NCI-H2171 treated with DMSO at 0.1 percent for 48 hours (cell line): Measurements from ENCODE around the gene SLC24A3.

Source experiments
- DNase-seq: peaks from one replicate; lab custom pipeline; 2025; lab: John Stamatoyannopoulos, UW

Gene SLC24A3

DNA sequence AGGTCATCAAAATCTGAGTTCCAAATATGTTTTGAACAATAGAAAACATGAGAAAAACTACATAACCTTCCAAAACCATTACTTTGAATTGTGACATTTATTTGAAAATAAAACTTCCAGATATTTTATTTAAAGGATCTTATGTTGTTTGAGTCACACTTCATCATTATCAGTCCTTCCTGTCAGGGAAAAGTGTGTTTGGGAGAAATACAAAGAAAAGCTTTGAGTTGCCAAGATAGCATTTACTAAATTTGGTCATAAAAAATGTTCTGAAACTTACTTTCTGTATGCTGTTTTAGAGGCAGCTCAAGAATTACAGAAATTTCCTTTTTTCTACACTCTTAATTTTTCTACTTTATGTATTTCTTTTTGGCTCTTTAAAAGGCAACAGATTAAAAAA lies 337.5 kb downstream of the SLC24A3 start:
- no peak for DNase-seq

DNA sequence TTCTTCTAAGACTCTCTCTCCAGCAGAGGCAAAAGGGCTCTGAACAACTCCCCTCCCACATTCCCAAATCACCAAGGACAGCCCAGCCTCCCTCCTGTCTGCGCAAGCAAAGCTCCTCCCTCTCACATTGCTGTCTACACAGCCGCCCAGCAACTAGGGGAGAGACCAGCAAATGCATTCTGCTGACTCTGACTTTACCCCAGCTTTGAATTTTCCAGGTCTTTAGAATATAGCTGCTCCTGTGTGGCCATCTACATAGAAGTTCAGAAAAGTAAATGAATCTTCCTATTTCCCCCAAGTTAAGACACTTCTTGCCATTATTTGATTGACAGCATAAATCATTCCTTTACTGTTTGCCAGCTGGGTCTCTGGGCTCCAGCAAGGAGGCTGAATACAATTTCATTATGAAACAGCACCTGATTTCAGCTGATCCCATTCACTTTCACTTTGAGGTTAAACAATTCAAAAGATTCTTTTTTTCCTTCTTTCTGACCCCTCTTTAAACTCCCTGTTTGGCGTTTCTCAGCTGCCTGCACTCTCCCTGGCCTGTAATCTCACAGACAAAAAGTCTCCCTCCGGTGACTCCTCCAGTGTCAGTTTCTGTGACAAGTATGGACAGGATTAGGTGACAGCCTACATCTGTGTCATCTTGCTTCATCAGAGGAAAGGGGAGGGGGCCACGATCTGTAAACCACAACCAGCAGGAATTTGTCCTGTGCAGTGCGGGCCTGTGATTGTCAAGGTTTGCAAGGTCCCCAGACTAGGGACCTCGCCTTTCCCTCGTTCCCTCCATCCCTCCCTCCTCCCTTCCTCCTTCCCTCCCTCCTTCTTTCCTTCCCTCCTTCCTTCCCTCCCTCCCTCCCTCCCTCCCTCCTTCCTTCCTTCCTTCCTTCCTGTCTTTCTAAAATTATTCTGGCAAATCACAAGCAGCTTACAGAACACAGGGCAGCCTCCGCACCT lies 340.1 kb downstream of the SLC24A3 start:
- peak; percentile 76 for DNase-seq

DNA sequence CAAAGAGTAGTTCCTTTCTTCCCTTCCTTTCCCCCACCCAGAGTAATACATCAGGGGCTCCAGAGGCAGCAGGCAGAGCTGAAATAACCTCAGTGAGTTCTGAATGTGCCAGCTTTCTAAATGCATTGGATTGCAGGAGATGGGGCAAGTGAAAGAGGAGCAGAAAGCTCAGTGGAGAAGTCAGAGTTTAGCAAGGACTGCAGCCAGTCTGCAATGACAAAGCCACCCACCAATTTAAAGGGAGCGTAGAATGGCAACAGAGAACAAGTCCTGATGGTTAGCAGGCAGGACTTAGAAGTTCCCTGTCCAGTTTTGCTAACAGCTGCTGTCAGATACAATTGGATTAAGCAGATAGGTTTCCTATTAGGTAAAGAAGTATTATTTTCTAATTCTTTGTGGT lies 342.2 kb downstream of the SLC24A3 start:
- no peak for DNase-seq

DNA sequence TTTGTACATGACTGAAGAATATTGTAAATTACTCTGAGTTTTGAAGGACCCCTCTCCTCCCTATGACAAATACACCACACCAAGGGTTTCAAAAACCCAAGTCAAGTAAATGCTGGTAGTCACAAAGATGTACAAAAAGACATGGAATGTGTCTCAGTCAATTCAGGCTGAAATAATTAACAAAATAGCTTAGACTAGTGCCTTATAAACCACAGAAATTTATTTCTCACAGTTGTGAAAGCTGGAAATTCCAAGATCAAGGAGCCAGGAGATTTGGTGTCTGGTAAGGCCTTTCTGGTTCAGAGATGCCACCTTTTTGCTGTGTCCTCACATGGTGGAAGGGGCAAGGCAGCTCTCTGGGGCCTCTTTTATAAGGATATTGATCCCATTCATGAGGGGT lies 343.3 kb downstream of the SLC24A3 start:
- no peak for DNase-seq

DNA sequence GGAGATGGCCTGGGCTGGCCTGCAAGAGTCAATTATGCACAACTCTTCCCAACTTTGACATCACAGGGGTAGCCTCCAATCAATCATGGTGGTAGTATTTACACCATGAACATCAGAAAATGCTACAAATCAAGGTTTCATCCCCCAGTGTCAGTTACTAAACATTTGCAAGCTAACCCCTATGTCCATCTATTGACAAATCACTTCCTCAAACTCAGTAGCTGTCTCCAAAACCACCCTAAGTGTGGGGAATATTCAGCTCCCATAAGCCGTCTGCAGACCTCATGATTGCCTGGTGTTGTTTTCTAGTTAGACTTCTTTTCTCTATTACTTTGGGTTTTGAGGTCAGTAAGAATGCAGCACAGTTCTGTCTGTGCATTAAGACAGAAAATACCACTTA lies 344.8 kb downstream of the SLC24A3 start:
- no peak for DNase-seq

DNA sequence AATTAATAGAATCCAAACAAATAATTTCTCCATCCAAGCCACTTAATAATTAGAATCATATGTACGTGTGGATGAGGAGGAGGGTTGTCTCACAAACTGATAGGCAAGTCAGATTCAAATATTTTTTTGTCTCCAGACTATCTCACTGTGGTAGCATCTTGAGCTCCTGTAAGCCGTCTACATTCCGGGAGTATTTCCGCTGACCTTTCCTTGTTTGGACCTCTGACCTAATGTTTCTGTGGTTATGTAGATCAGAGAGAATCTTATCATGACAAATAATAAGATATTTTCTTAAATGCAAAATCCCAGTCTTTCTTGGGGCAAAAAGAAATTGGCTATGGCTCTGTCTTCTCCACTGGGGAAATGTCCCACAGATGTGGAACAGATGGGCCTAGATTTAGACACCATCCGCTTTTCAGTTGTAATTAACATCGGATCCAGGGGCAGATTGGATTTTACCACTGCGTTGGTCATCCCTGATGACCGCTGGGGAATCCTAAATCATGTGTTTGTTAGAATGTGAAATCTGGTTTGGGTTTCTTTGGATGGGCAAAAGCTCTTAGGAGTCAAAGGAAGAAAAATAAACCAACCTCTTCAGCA lies 348.5 kb downstream of the SLC24A3 start:
- DNase-seq: peak; percentile 25

DNA sequence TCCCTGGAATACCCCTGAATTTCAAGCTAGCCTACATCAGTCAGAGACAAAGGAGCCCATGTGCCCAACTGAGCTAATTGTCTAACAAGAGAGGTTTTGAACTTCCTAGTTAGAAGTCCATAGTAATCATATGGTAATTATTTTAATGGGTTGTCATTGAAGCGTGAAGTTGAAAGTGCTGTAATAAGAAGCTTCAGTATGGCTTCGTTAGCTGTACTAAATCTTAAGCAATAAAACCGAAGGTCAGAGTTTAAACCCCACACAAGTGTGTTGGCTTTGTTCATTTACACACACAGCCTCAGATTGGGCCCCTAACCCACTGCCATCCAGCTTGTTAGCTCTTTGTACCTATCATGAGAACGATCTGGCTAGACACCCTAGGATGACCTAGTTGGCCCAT lies 350.0 kb downstream of the SLC24A3 start:
- peak; percentile 26 for DNase-seq

DNA sequence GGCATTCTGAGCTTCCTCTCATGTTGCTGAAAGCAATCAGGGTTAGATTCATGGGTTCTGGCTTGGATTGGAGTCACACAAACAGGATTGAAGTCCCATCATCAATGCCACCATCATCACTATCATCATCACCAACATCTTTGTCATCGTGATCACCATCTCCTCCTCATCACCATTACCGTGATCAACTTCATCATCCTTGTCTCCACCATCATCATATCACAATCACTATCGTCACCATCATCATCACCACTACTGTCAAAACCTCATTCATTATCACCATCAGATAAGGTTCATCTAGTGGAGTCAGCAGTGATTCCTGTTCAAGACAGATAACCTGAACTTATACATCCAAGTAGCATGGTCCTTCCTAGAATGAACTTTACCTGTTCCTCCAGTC lies 351.8 kb downstream of the SLC24A3 start:
- no peak for DNase-seq

DNA sequence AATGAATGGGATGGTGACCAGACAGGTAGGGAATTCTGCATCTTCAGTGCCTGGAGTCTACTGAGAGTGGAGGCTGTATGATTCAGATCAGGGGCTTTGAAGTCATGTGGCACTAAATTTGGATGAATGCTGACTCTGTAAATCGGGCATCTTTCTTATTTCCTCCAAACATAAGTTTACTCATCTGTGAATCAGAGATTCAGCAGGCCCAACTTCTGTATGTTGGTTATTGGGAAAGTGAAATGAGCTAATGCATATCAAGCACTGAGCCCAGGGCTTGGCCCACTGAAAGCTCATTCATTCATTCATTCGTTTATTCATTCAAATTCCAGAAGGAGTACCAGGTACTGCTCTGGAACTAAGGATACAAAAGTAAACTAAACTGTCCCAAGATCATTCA lies 353.3 kb downstream of the SLC24A3 start:
- no peak for DNase-seq

DNA sequence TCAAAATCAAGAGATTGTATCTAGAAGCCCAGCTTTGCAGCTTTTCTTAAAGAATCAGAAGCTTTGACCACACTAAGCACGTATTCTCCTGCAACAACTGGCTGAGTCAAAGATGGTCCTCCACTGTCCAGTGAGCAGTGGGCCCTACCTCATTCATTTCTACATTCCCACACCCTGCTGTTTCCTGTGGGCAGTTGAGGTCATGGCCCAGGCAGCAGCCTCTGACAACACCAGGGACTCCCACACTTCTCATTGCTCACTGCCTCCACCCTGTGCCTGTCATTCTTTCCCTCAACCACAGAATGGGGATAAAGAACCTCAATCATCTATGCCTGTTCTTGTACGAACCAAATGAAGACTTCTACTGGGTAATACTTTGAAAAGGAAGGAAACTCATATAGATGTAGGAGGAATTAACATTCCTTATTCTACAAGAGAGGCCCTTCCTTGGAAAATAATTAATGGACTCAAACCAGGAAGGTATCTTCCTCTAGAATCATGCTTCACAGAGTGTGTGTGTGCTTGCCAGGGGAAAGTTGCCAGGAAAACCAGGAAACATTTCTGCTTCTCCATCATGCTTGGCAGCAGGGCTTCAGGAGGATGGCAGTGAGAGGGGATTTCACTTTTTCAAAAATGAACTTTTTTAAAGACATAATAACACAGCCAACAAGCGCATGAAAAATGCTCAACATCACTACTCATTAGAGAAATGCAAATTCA lies 353.9 kb downstream of the SLC24A3 start:
- no peak for DNase-seq

DNA sequence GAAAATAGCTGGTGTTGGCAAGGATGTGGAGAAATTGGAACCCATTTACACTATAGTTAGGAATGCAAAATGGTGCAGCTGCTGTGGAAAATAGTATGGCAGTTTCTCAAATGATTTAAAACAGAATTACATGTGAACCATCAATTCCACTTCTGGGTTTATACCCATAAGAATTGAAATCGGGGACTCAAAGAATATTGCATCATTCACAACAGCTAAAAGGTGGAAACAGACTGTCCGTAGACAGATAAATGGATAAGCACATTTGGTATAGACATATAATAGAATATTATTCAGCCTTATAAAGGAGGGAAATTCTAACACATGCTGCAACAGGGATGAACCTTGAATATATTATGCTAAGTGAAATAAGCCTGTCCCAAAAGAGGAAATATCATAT lies 355.7 kb downstream of the SLC24A3 start:
- DNase-seq: no peak

DNA sequence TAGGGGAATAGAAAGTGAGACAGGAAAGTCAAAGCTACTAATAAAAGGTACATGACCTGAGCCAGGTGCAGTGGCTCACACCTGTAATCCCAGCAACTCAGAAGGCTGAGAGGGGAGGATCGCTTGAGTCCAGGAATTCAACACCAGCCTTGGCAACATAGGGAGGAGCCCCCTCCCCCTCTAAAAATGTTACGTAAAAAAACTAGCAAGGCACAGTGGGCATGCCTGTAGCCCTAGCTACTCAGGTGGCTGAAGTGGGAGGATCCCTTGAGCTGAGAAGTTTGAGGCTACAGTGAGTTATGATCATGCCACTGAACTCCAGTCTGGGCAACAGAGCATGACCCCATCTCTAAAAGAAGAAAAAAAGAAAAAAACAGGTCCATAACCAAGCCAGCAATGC lies 359.6 kb downstream of the SLC24A3 start:
- no peak for DNase-seq

DNA sequence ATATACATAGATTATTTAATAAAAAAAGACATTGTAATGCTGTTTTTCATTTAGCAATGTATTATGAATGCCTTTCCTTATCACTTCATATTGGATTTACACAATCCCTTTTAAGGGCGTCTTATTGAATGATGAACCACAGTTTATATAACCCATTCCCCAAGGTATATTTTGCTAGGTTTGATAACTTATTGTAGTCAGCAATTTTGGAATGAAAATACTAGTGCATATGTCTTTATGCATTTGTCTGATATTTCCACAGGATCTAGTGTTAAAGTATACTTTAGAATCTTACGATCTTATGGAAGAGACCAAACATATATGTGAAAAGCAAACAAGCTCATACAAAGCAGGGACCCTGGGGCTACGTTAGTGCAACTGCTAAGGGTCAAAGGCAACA lies 365.2 kb downstream of the SLC24A3 start:
- DNase-seq: no peak

DNA sequence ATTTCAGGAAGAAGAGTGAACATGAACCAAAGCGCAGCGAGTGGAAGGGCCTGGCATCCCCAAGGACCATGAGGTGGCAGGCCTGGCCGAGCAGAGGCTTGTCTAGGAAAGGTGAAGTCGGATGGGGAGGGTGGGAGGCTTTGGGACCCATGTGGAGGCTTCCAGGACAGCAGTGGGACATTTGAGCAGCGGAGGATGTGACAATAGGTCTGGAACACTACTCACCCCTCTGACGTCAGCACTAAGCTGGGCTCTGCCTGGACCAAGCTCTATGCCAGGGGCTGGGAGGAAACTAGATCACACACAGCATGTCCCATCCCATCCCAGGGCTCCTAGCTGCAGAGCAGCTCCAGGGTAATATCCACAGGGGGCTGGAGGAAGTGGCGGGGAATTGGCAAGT lies 370.3 kb downstream of the SLC24A3 start:
- no peak for DNase-seq

DNA sequence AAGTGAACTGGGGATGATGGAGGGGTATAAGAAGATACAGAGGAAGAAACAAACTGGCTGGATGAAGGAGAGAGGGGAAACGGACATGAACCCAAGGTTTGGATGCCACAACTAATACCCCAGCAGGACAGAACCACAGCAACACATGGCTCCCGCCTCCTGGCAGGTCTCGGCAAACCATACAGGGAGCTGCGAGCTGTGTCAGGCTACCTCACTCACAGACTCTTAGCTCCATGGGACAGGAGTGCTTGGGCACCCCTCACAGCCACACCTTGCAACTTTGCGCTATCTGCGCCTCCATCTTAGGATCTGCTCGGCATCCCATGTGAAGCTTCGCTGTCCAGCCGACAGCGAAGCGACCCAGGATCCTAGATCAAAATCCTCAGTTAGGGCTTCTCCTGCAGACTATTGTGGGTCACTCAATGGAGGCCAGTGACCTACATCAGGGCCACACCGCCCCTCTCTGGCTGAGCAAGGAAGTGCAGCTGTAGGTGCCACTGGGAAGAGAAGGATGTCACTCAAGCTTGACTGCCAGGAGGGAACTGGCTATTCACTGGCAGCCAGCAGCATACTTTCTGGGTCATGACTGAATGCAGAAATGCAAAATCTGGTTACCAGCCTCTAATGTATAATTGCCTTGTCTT lies 371.2 kb downstream of the SLC24A3 start:
- no peak for DNase-seq

DNA sequence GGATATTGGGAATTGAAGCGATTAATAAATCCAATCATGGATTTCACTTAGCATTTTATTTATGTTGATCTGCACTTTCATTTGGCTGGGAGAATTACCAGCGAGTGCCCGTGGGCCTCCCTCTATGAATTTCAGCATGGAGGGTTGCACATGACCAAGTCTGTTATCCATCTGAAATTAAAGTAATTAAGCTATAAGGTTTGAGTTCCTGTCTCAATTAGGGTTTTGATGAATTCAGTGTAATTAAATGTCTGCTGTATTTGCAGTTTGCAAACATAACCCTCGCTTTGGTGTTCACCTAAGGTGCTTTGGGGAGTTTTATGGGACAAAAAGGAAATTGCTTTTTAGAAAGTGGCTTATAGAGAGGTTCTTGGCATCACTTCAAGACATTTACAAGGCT lies 375.8 kb downstream of the SLC24A3 start:
- DNase-seq: no peak

DNA sequence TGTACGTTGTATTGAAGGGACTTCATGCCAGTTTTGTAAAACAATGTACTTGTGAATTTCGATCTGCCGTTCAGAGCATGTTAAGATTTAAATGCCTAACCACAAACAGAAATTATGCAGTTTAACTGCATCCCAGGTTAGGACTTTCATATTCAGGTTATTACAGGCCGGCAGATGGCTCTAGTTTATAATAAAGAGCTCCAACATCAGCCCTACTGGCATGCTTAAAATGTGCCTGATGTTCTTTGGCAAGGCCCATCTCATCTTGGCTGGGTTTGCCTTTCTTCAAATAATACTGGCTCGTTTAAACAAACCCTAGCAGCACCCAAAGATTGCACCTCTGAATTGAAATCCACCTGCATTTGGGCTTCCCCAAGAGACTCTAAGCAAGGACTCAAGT lies 376.3 kb downstream of the SLC24A3 start:
- DNase-seq: peak; percentile 17

DNA sequence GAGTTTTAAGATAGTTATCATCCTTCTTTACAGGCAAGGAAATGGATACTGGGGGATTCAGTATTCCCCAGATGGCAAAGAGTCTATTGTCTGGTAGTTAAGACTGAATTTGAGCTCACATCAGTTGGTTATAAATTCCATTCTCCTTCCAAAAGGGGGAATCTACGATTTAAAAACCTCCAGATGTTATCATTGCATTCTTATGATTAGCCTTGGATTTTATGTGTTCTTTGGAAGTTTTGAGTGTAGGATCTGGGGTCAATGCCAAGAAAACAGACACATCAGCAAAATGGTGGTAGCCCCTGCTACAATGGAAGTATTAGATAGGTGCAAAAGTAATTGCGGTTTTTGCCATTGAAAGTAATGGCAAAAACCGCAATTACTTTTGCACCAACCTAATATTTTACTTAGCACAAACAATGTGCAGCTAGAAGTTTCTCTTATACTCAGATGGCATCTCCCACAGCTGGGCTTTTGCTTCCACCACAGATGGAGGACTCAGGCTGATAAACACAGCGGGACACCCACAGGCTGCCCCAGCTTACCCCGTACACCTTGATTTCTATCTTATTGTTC lies 377.4 kb downstream of the SLC24A3 start:
- no peak for DNase-seq

DNA sequence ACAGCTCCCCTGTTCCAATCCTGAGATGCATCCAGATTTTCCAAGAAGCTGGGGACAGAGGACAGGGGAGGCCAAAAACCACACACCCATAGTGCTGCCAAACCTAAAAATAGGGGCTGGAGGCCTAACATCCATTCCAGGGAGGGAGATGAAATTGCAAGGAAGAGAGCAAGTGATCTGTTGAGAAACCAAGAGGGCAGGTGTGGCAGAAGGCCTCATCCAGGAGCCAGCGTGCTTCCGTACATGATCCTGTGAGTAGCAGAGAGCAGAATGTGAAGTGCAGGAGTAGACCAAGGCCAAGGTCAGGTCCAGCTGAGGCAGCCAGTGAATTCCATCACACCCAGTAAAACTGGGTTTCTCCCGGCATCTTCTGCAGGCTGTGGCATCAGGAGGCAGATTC lies 377.9 kb downstream of the SLC24A3 start:
- no peak for DNase-seq

DNA sequence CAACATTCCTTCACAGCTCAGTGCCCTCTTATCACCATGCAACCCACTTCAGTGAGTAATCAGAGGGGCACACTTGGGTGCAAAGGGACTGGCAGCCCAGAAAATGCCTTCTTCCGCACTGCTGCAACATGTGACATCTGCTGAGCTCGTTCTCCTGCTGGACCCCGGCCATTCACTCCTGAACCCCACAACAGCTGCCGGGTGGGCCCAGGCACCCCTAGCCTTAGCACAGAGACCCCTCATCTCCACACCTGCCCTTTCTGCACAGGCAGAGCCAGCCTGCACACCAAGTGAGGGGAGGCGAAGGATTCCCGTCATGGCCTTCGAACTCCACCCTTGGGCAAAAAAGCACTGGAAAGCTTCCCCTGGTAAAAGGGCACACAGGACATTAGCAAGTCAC lies 381.3 kb downstream of the SLC24A3 start:
- no peak for DNase-seq

DNA sequence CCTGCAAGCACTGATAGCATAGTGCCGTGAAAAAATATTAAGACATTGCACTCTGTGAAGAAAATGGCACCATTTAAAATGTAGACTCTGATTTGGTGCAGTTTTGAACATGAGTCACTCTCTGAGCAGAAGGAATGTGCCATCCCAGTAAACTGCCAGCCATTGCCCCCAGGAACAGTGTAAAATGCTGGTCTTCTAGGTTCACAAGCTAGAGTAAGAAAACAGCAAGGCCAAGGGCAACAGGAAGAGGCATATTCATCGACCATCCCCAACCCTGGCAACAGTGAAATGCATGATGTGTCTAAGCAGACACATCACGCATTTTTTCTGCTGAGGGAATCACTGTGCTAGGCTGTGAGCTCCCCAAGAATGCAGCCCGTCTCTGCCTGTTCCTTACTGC lies 382.5 kb downstream of the SLC24A3 start:
- no peak for DNase-seq
